Right lobe of liver (tissue), 6 donors: ENCODE data around the gene VMP1. TPM values are rescaled to one million over a fixed set of nuclear protein-coding genes. Genes with fewer than 3 reads are reported as not detected.
"Not testable (repeated sequence)": the region's sequence is repeated elsewhere in the genome, so short reads cannot be mapped to it uniquely, and the experiment has no call there.

Experiments used
- ATAC-seq, 4 donors: fragments of 200-7000 bp; cut with Tn5 transposase; one replicate each; pipeline ENCODE4 v1.9.1; 2020; ENCODE audit warnings: mild to moderate bottlenecking in 4 of 4, moderate library complexity in 4 of 4
- DNase-seq, 3 donors: peaks; one replicate each; pipeline ENCODE4 v3.0.0-alpha.2; 2020
- H3K27ac ChIP-seq, 3 donors: fragments of 200-600 bp; one replicate each; pipeline ENCODE4 v1.8.0; 2022
- H3K27me3 ChIP-seq, 2 donors: fragments of 200-600 bp; one replicate each; pipeline ENCODE4 v1.8.0; 2022
- H3K36me3 ChIP-seq, 4 donors: fragments of 200-600 bp; sonication (generic) in 1 of 4; one replicate each; pipeline versions ENCODE4 v1.5.1 to v1.8.0; 2017 to 2022; ENCODE audit warnings: control low read depth in 1 of 4
- H3K4me1 ChIP-seq, 4 donors: fragments of 200-600 bp; sonication (generic) in 1 of 4; one replicate each; pipeline versions ENCODE4 v1.5.1 to v1.8.0; 2017 to 2022; ENCODE audit warnings: control low read depth in 1 of 4
- H3K4me3 ChIP-seq, 3 donors: fragments of 200-600 bp; one replicate each; pipeline ENCODE4 v1.8.0; 2022
- H3K9me3 ChIP-seq, 4 donors: fragments of 200-600 bp; sonication (generic) in 1 of 4; one replicate each; pipeline versions ENCODE4 v1.5.1 to v1.8.0; 2017 to 2022; ENCODE audit warnings: control low read depth in 1 of 4
- CTCF ChIP-seq, 4 donors: fragments of 200-600 bp in 3 of 4; fragments of 450-650 bp in 1 of 4; IDR thresholded peaks; one replicate each; pipeline versions ENCODE4 v1.5.1 to v1.8.0; 2016 to 2022; ENCODE audit warnings: antibody characterized with exemption in 4 of 4, mild to moderate bottlenecking in 2 of 4
- POLR2A ChIP-seq: fragments of 450-650 bp; IDR thresholded peaks from one replicate; pipeline ENCODE4 v1.6.1; 2017; ENCODE audit warnings: antibody characterized with exemption, mild to moderate bottlenecking
- WGBS: methylation state at CpG from one replicate; pipeline ENCODE4 v1.1.6; 2018; ENCODE audit warnings: low coverage, low lambda C conversion rate; ENCODE audit not compliant: insufficient coverage; ENCODE audit errors: missing lambda C conversion rate; 5-methylcytosine and 5-hydroxymethylcytosine counted together
- intact Hi-C, 2 donors: fragments of 100-400 bp; cut with DNase I; formaldehyde crosslinking; loops; one replicate each; pipeline versions ENCODE4 v1.11.2 to v1.14.1; 2022
- total RNA-seq, 6 experiments: library from RNA; depleted of rRNA in 2 of 6; stranded (reverse); fragments of >200 nt in 2 of 6; fragmentation: NEBNext Ultra II Directional in 3 of 6; extraction: Animal tissue kit (Norgen Biotek cat#: 25700) in 3 of 6; gene quantifications; one replicate each; pipeline versions ENCODE4 v1.1.0 to v1.2.4, GENCODE V29; 2016 to 2023
- donor health status: DM: no; HTN: yes; CAD: no.
- donor health status: DM: no; HTN: no; CAD: no.
- donor health status: DM: no; HTN: no; CAD: no.
- donor health status: DM: no; HTN: yes; CAD: no.
- donor health status: DM: no; HTN: yes; CAD: no.

Gene VMP1
- total RNA-seq, 6 experiments from 2014 or later = 56.9 to 247 (median 160) TPM

GRCh38 chr17:59870482-59870881 is 163.0 kb downstream of the VMP1 start:
- intact Hi-C loops = no loop called here
- ATAC-seq (no peak), DNase-seq (no peak)
- 85% methylated on average over 8 of the region's 8 CpGs for WGBS
- no peak overlapping the region for H3K27ac ChIP-seq
- H3K36me3 ChIP-seq = peaks cover 0 to 14% (median 0%) of the 10 kb centered on the region in 4 donors
- no peak overlapping the region for H3K4me3 ChIP-seq
- peaks cover 0 to 7% (median 0%) of the 10 kb centered on the region in 4 donors for H3K4me1 ChIP-seq
- TF ChIP-seq CTCF (IDR thresholded peaks at IDR 0.05) = no peak
- TF ChIP-seq POLR2A = no peak
- H3K27me3 ChIP-seq = no peaks in the 10 kb centered on the region
- no peaks in the 10 kb centered on the region for H3K9me3 ChIP-seq

- ATAC-seq = no peak
- intact Hi-C loops = no loop called here
- Histone ChIP-seq H3K4me3 (no peak overlapping the region), H3K27ac (no peak overlapping the region), H3K27me3 (no peaks in the 10 kb centered on the region), H3K36me3 (peaks cover 0 to 20% (median 0%) of the 10 kb centered on the region in 4 donors), H3K4me1 (peaks cover 0 to 7% (median 0%) of the 10 kb centered on the region in 4 donors), H3K9me3 (no peaks in the 10 kb centered on the region)
- TF ChIP-seq CTCF (IDR thresholded peaks at IDR 0.05) (no peak), POLR2A (no peak)
- no peak for DNase-seq
These were observed 164.9 kb downstream of the VMP1 start for GRCh38 chr17:59872351-59872750.

- DNase-seq, H3K4me1 ChIP-seq: not testable (repeated sequence)
- 93% methylated on average over 4 of the region's 8 CpGs for WGBS
These were observed 166.0 kb downstream of the VMP1 start for GRCh38 chr17:59873414-59873813.

GRCh38 chr17:59874376-59874775 is 166.9 kb downstream of the VMP1 start:
- no peaks in the 10 kb centered on the region for H3K27me3 ChIP-seq
- peaks cover 0 to 20% (median 0%) of the 10 kb centered on the region in 4 donors for H3K36me3 ChIP-seq
- WGBS = 94% methylated on average over 2 of the region's 2 CpGs
- H3K4me1 ChIP-seq = peaks cover 0 to 4% (median 0%) of the 10 kb centered on the region in 4 donors
- ATAC-seq (no peak), DNase-seq (no peak)
- intact Hi-C loops = no loop called here
- no peaks in the 10 kb centered on the region for H3K9me3 ChIP-seq
- H3K4me3 ChIP-seq = no peak overlapping the region
- H3K27ac ChIP-seq = no peak overlapping the region
- TF ChIP-seq CTCF (IDR thresholded peaks at IDR 0.05) = no peak
- no peak for TF ChIP-seq POLR2A

More at GRCh38 chr17:59873414-59873813, 166.0 kb downstream of the VMP1 start:
- ATAC-seq, H3K4me3 ChIP-seq, H3K9me3 ChIP-seq, H3K27me3 ChIP-seq, H3K27ac ChIP-seq, intact Hi-C loops: not testable (repeated sequence)
- H3K36me3 ChIP-seq = peaks cover 0 to 20% (median 0%) of the 10 kb centered on the region in 4 donors

GRCh38 chr17:59876107-59876506 is 168.7 kb downstream of the VMP1 start:
- Histone ChIP-seq H3K9me3 (no peaks in the 10 kb centered on the region), H3K36me3 (peaks cover 0 to 20% (median 0%) of the 10 kb centered on the region in 4 donors), H3K27ac (no peak overlapping the region), H3K4me1 (no peaks in the 10 kb centered on the region), H3K4me3 (no peak overlapping the region), H3K27me3 (no peaks in the 10 kb centered on the region)
- ATAC-seq (peak in 3 of 4 donors; percentile 42 to 53 (median 43)), DNase-seq (no peak)
- TF ChIP-seq POLR2A (no peak), CTCF (IDR thresholded peaks at IDR 0.05) (no peak)
- 53% methylated on average over 3 of the region's 3 CpGs for WGBS
- intact Hi-C loops = no loop called here
